Liver (tissue), 9 donors: ENCODE data around the gene CMTM1. TPM values are rescaled to one million over a fixed set of nuclear protein-coding genes. Genes with fewer than 3 reads are reported as not detected.

Experiments
- DNase-seq: peaks from one replicate; pipeline ENCODE4 v3.0.0-alpha.2; 2017; ENCODE audit warnings: low spot score
- H3K27ac ChIP-seq, 2 donors: one replicate each; pipeline ENCODE4 v1.7.0; 2013; ENCODE audit warnings: inconsistent platforms in 2 of 2, low read length in 2 of 2, control low read depth in 1 of 2, low read depth in 1 of 2, mild to moderate bottlenecking in 1 of 2
- H3K27me3 ChIP-seq, 4 donors: one replicate each; pipeline versions ENCODE4 v1.6.1 to v1.7.0; 2013; ENCODE audit warnings: low read length in 3 of 4, inconsistent platforms in 1 of 4, mild to moderate bottlenecking in 1 of 4, moderate library complexity in 1 of 4; ENCODE audit not compliant: control insufficient read depth in 4 of 4, insufficient read depth in 4 of 4
- H3K36me3 ChIP-seq, 4 donors: one replicate each; pipeline versions ENCODE4 v1.6.1 to v1.7.0; 2013; ENCODE audit warnings: low read length in 3 of 4, mild to moderate bottlenecking in 3 of 4, low read depth in 1 of 4, moderate library complexity in 1 of 4; ENCODE audit not compliant: control insufficient read depth in 4 of 4, insufficient read depth in 3 of 4
- H3K4me1 ChIP-seq, 4 donors: one replicate each; pipeline versions ENCODE4 v1.6.1 to v1.7.0; 2013; ENCODE audit warnings: low read length in 3 of 4, mild to moderate bottlenecking in 3 of 4, moderate library complexity in 1 of 4; ENCODE audit not compliant: control insufficient read depth in 4 of 4, insufficient read depth in 4 of 4
- H3K4me3 ChIP-seq, 3 donors: one replicate each; pipeline versions ENCODE4 v1.6.1 to v1.7.0; 2013; ENCODE audit warnings: low read length in 3 of 3, control low read depth in 1 of 3, low read depth in 1 of 3, mild to moderate bottlenecking in 1 of 3
- H3K9ac ChIP-seq, 2 donors: one replicate each; pipeline ENCODE4 v1.7.0; 2013; ENCODE audit warnings: low read length in 2 of 2, mild to moderate bottlenecking in 2 of 2, moderate library complexity in 2 of 2, control low read depth in 1 of 2, low read depth in 1 of 2
- H3K9me3 ChIP-seq, 4 donors: one replicate each; pipeline versions ENCODE4 v1.6.1 to v1.7.0; 2013; ENCODE audit warnings: low read length in 3 of 4; ENCODE audit not compliant: control insufficient read depth in 4 of 4
- ATF3 ChIP-seq: IDR thresholded peaks from 2 replicates; pipeline ENCODE4 v1.6.1; 2016; ENCODE audit warnings: antibody characterized with exemption
- CTCF ChIP-seq: fragments of 150-350 bp; IDR thresholded peaks from 2 replicates; pipeline ENCODE4 v1.5.1; 2017; ENCODE audit warnings: improper control_type of control experiment, low read depth, low read length; ENCODE audit not compliant: missing input control
- FOXA1 ChIP-seq: IDR thresholded peaks from 2 replicates; pipeline ENCODE4 v1.6.1; 2016; ENCODE audit warnings: antibody characterized with exemption
- FOXA2 ChIP-seq: IDR thresholded peaks from 2 replicates; pipeline ENCODE4 v1.6.1; 2016; ENCODE audit warnings: antibody characterized with exemption
- GABPA ChIP-seq, 2 donors: IDR thresholded peaks in 1 of 2; conservative IDR thresholded peaks in 1 of 2; 2 replicates each; pipeline ENCODE4 v1.6.1; 2016; ENCODE audit warnings: antibody characterized with exemption in 2 of 2, mild to moderate bottlenecking in 1 of 2, moderate library complexity in 1 of 2
- MAX ChIP-seq: IDR thresholded peaks from 2 replicates; pipeline ENCODE4 v1.6.1; 2016; ENCODE audit warnings: antibody characterized with exemption
- RAD21 ChIP-seq, 2 donors: IDR thresholded peaks; 2 replicates each; pipeline ENCODE4 v1.6.1; 2016; ENCODE audit warnings: antibody characterized with exemption in 2 of 2, mild to moderate bottlenecking in 2 of 2
- REST ChIP-seq: IDR thresholded peaks from 2 replicates; pipeline ENCODE4 v1.6.1; 2016; ENCODE audit warnings: antibody characterized with exemption, mild to moderate bottlenecking
- SP1 ChIP-seq: IDR thresholded peaks from 2 replicates; pipeline ENCODE4 v1.6.1; 2018; ENCODE audit warnings: antibody characterized with exemption, mild to moderate bottlenecking
- TAF1 ChIP-seq: conservative IDR thresholded peaks from 2 replicates; pipeline ENCODE4 v1.6.1; 2016; ENCODE audit warnings: antibody characterized with exemption, mild to moderate bottlenecking
- YY1 ChIP-seq: IDR thresholded peaks from 2 replicates; pipeline ENCODE4 v1.6.1; 2016; ENCODE audit warnings: antibody characterized with exemption, mild to moderate bottlenecking
- WGBS: extraction: QIAGEN DNeasy Blood & Tissue Kit; methylation state at CpG from one replicate; pipeline ENCODE4 v1.1.7; 2013; 5-methylcytosine and 5-hydroxymethylcytosine counted together
- polyA plus RNA-seq, 2 donors: library from polyadenylated mRNA; stranded (reverse) in 1 of 2; unstranded in 1 of 2; fragments of 200-250 nt in 1 of 2; fragments of >200 nt in 1 of 2; fragmentation: Nextera tagmentation in 1 of 2; extraction: Ambion mirVana in 1 of 2; gene quantifications; one replicate each; pipeline versions ENCODE4 v1.2.1 to v1.2.3, GENCODE V29; 2013 to 2015
- total RNA-seq, 2 donors: library from RNA; depleted of rRNA; stranded (reverse); fragments of >200 nt; gene quantifications; one replicate each; pipeline ENCODE4 v1.2.3, GENCODE V29; 2014
- donor health status: healthy.
- donor health status: healthy.
- donor health status: healthy.
- donor health status: healthy.
- donor health status: healthy.

Gene CMTM1
- total and polyA plus RNA-seq, 4 donors: 0.32 to 0.84 (median 0.49) TPM

DNA sequence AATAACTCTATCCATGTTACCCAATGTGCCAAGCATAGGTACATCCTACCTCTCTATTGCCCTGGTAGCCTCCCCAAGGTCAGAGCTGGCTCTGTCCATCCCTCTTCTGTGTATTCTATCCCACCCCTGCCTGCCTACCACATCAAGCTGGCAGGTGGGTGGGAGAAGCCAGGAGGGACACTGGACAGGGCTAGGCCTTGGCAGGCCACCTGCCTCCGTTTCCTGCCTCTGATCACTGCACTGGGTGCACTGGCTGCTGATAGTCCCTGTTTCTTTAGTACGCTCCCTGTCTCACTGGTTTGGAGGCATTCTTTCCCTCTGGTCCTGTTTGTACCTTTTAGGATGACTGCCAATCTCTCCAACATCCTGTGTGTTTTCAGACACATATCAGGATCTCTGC, 29.0 kb upstream of the CMTM1 start:
- no peak overlapping the region for H3K27ac ChIP-seq
- no peak for DNase-seq
- H3K36me3 ChIP-seq: peaks cover 4 to 29% (median 14%) of the 10 kb centered on the region in 4 donors
- no peak overlapping the region for H3K4me3 ChIP-seq
- no peak overlapping the region for H3K9ac ChIP-seq
- H3K9me3 ChIP-seq: no peaks in the 10 kb centered on the region
- no peaks in the 10 kb centered on the region for H3K4me1 ChIP-seq
- whole genome bisulfite sequencing: 94% methylated on average over 2 of the region's 2 CpGs
- TF ChIP-seq FOXA2 (no peak), TAF1 (no peak), GABPA (IDR thresholded peaks at IDR 0.05 in 1 of 2, conservative IDR thresholded peaks at IDR 0.05 in 1 of 2) (no peak), CTCF (no peak)
- H3K27me3 ChIP-seq: no peaks in the 10 kb centered on the region

GRCh38 chr16:66538910-66539309, 27.3 kb upstream of the CMTM1 start:
- Histone ChIP-seq H3K9ac (no peak overlapping the region), H3K36me3 (peaks cover 4 to 29% (median 16%) of the 10 kb centered on the region in 4 donors), H3K9me3 (no peaks in the 10 kb centered on the region), H3K27ac (no peak overlapping the region), H3K27me3 (no peaks in the 10 kb centered on the region), H3K4me1 (no peaks in the 10 kb centered on the region), H3K4me3 (no peak overlapping the region)
- TF ChIP-seq MAX (no peak), CTCF (no peak), ATF3 (no peak), GABPA (IDR thresholded peaks at IDR 0.05 in 1 of 2, conservative IDR thresholded peaks at IDR 0.05 in 1 of 2) (no peak), RAD21 (IDR thresholded peaks at IDR 0.05) (no peak), FOXA1 (no peak), SP1 (no peak), YY1 (no peak), TAF1 (no peak), REST (no peak)
- 94% methylated on average over 5 of the region's 5 CpGs for WGBS
- DNase-seq: no peak
